GM21381 (cell line): Measurements from ENCODE around the gene KIAA0513.
"Not testable (repeated sequence)": the region's sequence is repeated elsewhere in the genome, so short reads cannot be mapped to it uniquely, and the experiment has no call there.

Experiments
- ATAC-seq: cut with Tn5 transposase; IDR thresholded peaks from one replicate; pipeline ENCODE4 v1.9.1; 2021; ENCODE audit warnings: mild to moderate bottlenecking, moderate library complexity; ENCODE audit not compliant: unreplicated experiment

KIAA0513 gene

GRCh38 chr16:85105475-85105874 lies 77.9 kb downstream of the KIAA0513 start:
- no peak for ATAC-seq

- ATAC-seq, result no peak
These were observed 79.5 kb downstream of the KIAA0513 start for GRCh38 chr16:85107083-85107482.

- no peak for ATAC-seq
These were observed 79.9 kb downstream of the KIAA0513 start for GRCh38 chr16:85107532-85107931.

- no peak for ATAC-seq
These were observed 82.5 kb downstream of the KIAA0513 start for GRCh38 chr16:85110105-85110504.

- ATAC-seq, result no peak
These were observed 83.6 kb downstream of the KIAA0513 start for GRCh38 chr16:85111184-85111583.

- no peak for ATAC-seq
These were observed 84.8 kb downstream of the KIAA0513 start, which contains the start of gene CIBAR2 for GRCh38 chr16:85112364-85112763. Gene CIBAR2, minus strand, starts transcription at chr16:85112472. Its CDS starts 120 bp downstream, at chr16:85112352.

GRCh38 chr16:85113168-85113733 lies 85.7 kb downstream of the KIAA0513 start:
- ATAC-seq, result no peak

GRCh38 chr16:85113913-85114312 lies 86.3 kb downstream of the KIAA0513 start:
- no peak for ATAC-seq

- ATAC-seq, result peak; percentile 79
These were observed 87.4 kb downstream of the KIAA0513 start for GRCh38 chr16:85114909-85115567.

GRCh38 chr16:85117418-85117817 lies 89.8 kb downstream of the KIAA0513 start:
- no peak for ATAC-seq

- ATAC-seq, result no peak
These were observed 92.4 kb downstream of the KIAA0513 start for GRCh38 chr16:85120006-85120340.

GRCh38 chr16:85123441-85123840 lies 95.8 kb downstream of the KIAA0513 start:
- ATAC-seq, result not testable (repeated sequence)

GRCh38 chr16:85123891-85124635 lies 96.5 kb downstream of the KIAA0513 start:
- ATAC-seq, result no peak

- ATAC-seq, result no peak
These were observed 97.2 kb downstream of the KIAA0513 start for GRCh38 chr16:85124636-85125346.

GRCh38 chr16:85125570-85126393 lies 98.2 kb downstream of the KIAA0513 start:
- ATAC-seq, result no peak

GRCh38 chr16:85126394-85126704 lies 98.8 kb downstream of the KIAA0513 start:
- ATAC-seq, result no peak

GRCh38 chr16:85126705-85127378 lies 99.2 kb downstream of the KIAA0513 start:
- no peak for ATAC-seq

GRCh38 chr16:85127379-85127723 lies 99.8 kb downstream of the KIAA0513 start:
- no peak for ATAC-seq

GRCh38 chr16:85128079-85128837 lies 100.7 kb downstream of the KIAA0513 start:
- ATAC-seq, result no peak
